ENCODE data around the gene M1AP. TPM values are rescaled to one million over a fixed set of nuclear protein-coding genes. Genes with fewer than 3 reads are reported as not detected.

The M1AP gene
- total and polyA plus RNA-seq, 2 donors (not counting 1 experiment from before 2014, with no cell fraction given) = not detected

- Histone ChIP-seq H3K27me3 (ENCODE audit: control insufficient read depth, insufficient read depth, low read length) (no peaks in the 10 kb centered on the region), H3K36me3 (ENCODE audit: control insufficient read depth, insufficient read depth, low read length) (no peaks in the 10 kb centered on the region), H3K9ac (ENCODE audit: insufficient read depth, low read length) (no peak overlapping the region), H2AFZ (ENCODE audit: low read length) (no peak overlapping the region), H3K27ac (ENCODE audit: insufficient read depth, low read length) (no peak overlapping the region), H4K20me1 (ENCODE audit: control insufficient read depth, extremely low read depth, insufficient read depth, low read length) (no peaks in the 10 kb centered on the region), H3K4me2 (ENCODE audit: extremely low read depth, insufficient read depth, low read length) (no peak overlapping the region), H3K4me1 (ENCODE audit: control insufficient read depth, extremely low read depth, insufficient read depth, low read length) (peaks cover 6% of the 10 kb centered on the region), H3K9me3 (ENCODE audit: control insufficient read depth, insufficient read depth, low read depth, low read length) (no peaks in the 10 kb centered on the region), H3K4me3 (replicated peaks in 1 of 4; ENCODE audit: control extremely low read depth in 1 of 4, insufficient read depth in 1 of 4, low read depth in 3 of 4, low read length in 4 of 4) (no peak overlapping the region), H3K79me2 (ENCODE audit: control insufficient read depth, insufficient read depth, low read length) (no peaks in the 10 kb centered on the region)
- DNase-seq (ENCODE audit: low read depth in 2 of 2) = no peak
- TF ChIP-seq EZH2 (IDR thresholded peaks at IDR 0.05; ENCODE audit: low read length, missing control alignments) = no peak
- TF ChIP-seq CTCF (conservative IDR thresholded peaks at IDR 0.05 in 1 of 2, IDR thresholded peaks at IDR 0.05 in 1 of 2; ENCODE audit: low read depth in 1 of 2, low read length in 2 of 2) = no peak
These were observed 65.9 kb downstream of the M1AP start for GRCh38 chr2:74582184-74582583.

GRCh38 chr2:74581463-74581862 is 66.7 kb downstream of the M1AP start:
- H3K4me2 ChIP-seq (ENCODE audit: extremely low read depth, insufficient read depth, low read length) = no peak overlapping the region
- peaks cover 9% of the 10 kb centered on the region for H3K4me1 ChIP-seq (ENCODE audit: control insufficient read depth, extremely low read depth, insufficient read depth, low read length)
- no peaks in the 10 kb centered on the region for H3K9me3 ChIP-seq (ENCODE audit: control insufficient read depth, insufficient read depth, low read depth, low read length)
- H2AFZ ChIP-seq (ENCODE audit: low read length) = no peak overlapping the region
- no peak overlapping the region for H3K9ac ChIP-seq (ENCODE audit: insufficient read depth, low read length)
- H3K36me3 ChIP-seq (ENCODE audit: control insufficient read depth, insufficient read depth, low read length) = no peaks in the 10 kb centered on the region
- no peak overlapping the region for H3K4me3 ChIP-seq (replicated peaks in 1 of 4; ENCODE audit: control extremely low read depth in 1 of 4, insufficient read depth in 1 of 4, low read depth in 3 of 4, low read length in 4 of 4)
- no peak for DNase-seq (ENCODE audit: low read depth in 2 of 2)
- TF ChIP-seq EZH2 (IDR thresholded peaks at IDR 0.05; ENCODE audit: low read length, missing control alignments) (no peak), CTCF (conservative IDR thresholded peaks at IDR 0.05 in 1 of 2, IDR thresholded peaks at IDR 0.05 in 1 of 2; ENCODE audit: low read depth in 1 of 2, low read length in 2 of 2) (no peak)
- H3K27ac ChIP-seq (ENCODE audit: insufficient read depth, low read length) = no peak overlapping the region
- no peaks in the 10 kb centered on the region for H3K79me2 ChIP-seq (ENCODE audit: control insufficient read depth, insufficient read depth, low read length)
- H3K27me3 ChIP-seq (ENCODE audit: control insufficient read depth, insufficient read depth, low read length) = no peaks in the 10 kb centered on the region
- no peaks in the 10 kb centered on the region for H4K20me1 ChIP-seq (ENCODE audit: control insufficient read depth, extremely low read depth, insufficient read depth, low read length)

GRCh38 chr2:74578408-74578807 is 69.7 kb downstream of the M1AP start:
- H2AFZ ChIP-seq (ENCODE audit: low read length) = no peak overlapping the region
- TF ChIP-seq CTCF (conservative IDR thresholded peaks at IDR 0.05 in 1 of 2, IDR thresholded peaks at IDR 0.05 in 1 of 2; ENCODE audit: low read depth in 1 of 2, low read length in 2 of 2) = no peak
- TF ChIP-seq EZH2 (IDR thresholded peaks at IDR 0.05; ENCODE audit: low read length, missing control alignments) = no peak
- no peaks in the 10 kb centered on the region for H3K27me3 ChIP-seq (ENCODE audit: control insufficient read depth, insufficient read depth, low read length)
- H3K4me1 ChIP-seq (ENCODE audit: control insufficient read depth, extremely low read depth, insufficient read depth, low read length) = peaks cover 12% of the 10 kb centered on the region
- H4K20me1 ChIP-seq (ENCODE audit: control insufficient read depth, extremely low read depth, insufficient read depth, low read length) = no peaks in the 10 kb centered on the region
- H3K9ac ChIP-seq (ENCODE audit: insufficient read depth, low read length) = no peak overlapping the region
- H3K4me2 ChIP-seq (ENCODE audit: extremely low read depth, insufficient read depth, low read length) = no peak overlapping the region
- no peak overlapping the region for H3K4me3 ChIP-seq (replicated peaks in 1 of 4; ENCODE audit: control extremely low read depth in 1 of 4, insufficient read depth in 1 of 4, low read depth in 3 of 4, low read length in 4 of 4)
- no peaks in the 10 kb centered on the region for H3K36me3 ChIP-seq (ENCODE audit: control insufficient read depth, insufficient read depth, low read length)
- no peak for DNase-seq (ENCODE audit: low read depth in 2 of 2)
- H3K9me3 ChIP-seq (ENCODE audit: control insufficient read depth, insufficient read depth, low read depth, low read length) = no peaks in the 10 kb centered on the region
- no peak overlapping the region for H3K27ac ChIP-seq (ENCODE audit: insufficient read depth, low read length)
- H3K79me2 ChIP-seq (ENCODE audit: control insufficient read depth, insufficient read depth, low read length) = no peaks in the 10 kb centered on the region

Data from fibroblast of lung (primary cell).